Measurements from ENCODE around the gene ATF7IP.

The ATF7IP gene

GRCh38 chr12:14482361-14482760 lies 116.9 kb downstream of the ATF7IP start:
- no peak for TF ChIP-seq RARB (CRISPR knock-in tag; IDR thresholded peaks at IDR 0.05)
- TF ChIP-seq ESRRG (CRISPR knock-in tag; IDR thresholded peaks at IDR 0.05), result no peak
- TF ChIP-seq CSRNP3 (CRISPR knock-in tag; IDR thresholded peaks at IDR 0.05), result no peak
- no peak for TF ChIP-seq GLIS3 (CRISPR knock-in tag; IDR thresholded peaks at IDR 0.05)
- no peak for TF ChIP-seq ZFP3 (CRISPR knock-in tag; IDR thresholded peaks at IDR 0.05)
- TF ChIP-seq TCF4 (CRISPR knock-in tag; IDR thresholded peaks at IDR 0.05; ENCODE audit: borderline replicate concordance), result no peak
- TF ChIP-seq ZNF8 (CRISPR knock-in tag; IDR thresholded peaks at IDR 0.05), result no peak
- no peak for ATAC-seq

GRCh38 chr12:14482886-14483285 lies 117.4 kb downstream of the ATF7IP start:
- no peak for ATAC-seq
- TF ChIP-seq ZFP3 (CRISPR knock-in tag; IDR thresholded peaks at IDR 0.05) (no peak), POU6F1 (CRISPR knock-in tag; IDR thresholded peaks at IDR 0.05; ENCODE audit: borderline replicate concordance, low read depth) (no peak), ZNF565 (CRISPR knock-in tag; conservative IDR thresholded peaks at IDR 0.05; ENCODE audit: low read depth) (no peak), CSDC2 (CRISPR knock-in tag; IDR thresholded peaks at IDR 0.05) (no peak), CREB5 (CRISPR knock-in tag; IDR thresholded peaks at IDR 0.05; ENCODE audit: low read depth) (no peak), GLIS3 (CRISPR knock-in tag; IDR thresholded peaks at IDR 0.05) (no peak), ZNF70 (CRISPR knock-in tag; IDR thresholded peaks at IDR 0.05) (no peak), ZFP30 (CRISPR knock-in tag; IDR thresholded peaks at IDR 0.05) (no peak), BACH2 (CRISPR knock-in tag; IDR thresholded peaks at IDR 0.05; ENCODE audit: borderline replicate concordance) (no peak), PPARA (CRISPR knock-in tag; IDR thresholded peaks at IDR 0.05; ENCODE audit: borderline replicate concordance) (no peak), ESRRG (CRISPR knock-in tag; IDR thresholded peaks at IDR 0.05) (no peak)

GRCh38 chr12:14495326-14495725 lies 129.8 kb downstream of the ATF7IP start:
- TF ChIP-seq ZC3H10 (CRISPR knock-in tag; IDR thresholded peaks at IDR 0.05) (no peak), TCF4 (CRISPR knock-in tag; IDR thresholded peaks at IDR 0.05; ENCODE audit: borderline replicate concordance) (no peak), POU6F1 (CRISPR knock-in tag; IDR thresholded peaks at IDR 0.05; ENCODE audit: borderline replicate concordance, low read depth) (no peak), ZNF8 (CRISPR knock-in tag; IDR thresholded peaks at IDR 0.05) (no peak), ARNTL (CRISPR knock-in tag; IDR thresholded peaks at IDR 0.05; ENCODE audit: borderline replicate concordance, low read depth) (no peak), RARB (CRISPR knock-in tag; IDR thresholded peaks at IDR 0.05) (no peak), TOX (CRISPR knock-in tag; IDR thresholded peaks at IDR 0.05; ENCODE audit: borderline replicate concordance) (no peak), ZFP30 (CRISPR knock-in tag; IDR thresholded peaks at IDR 0.05) (no peak), OSR1 (CRISPR knock-in tag; IDR thresholded peaks at IDR 0.05) (no peak), TSHZ2 (CRISPR knock-in tag; IDR thresholded peaks at IDR 0.05) (no peak), CSRNP3 (CRISPR knock-in tag; IDR thresholded peaks at IDR 0.05) (no peak), GLIS3 (CRISPR knock-in tag; IDR thresholded peaks at IDR 0.05) (no peak), CREB5 (CRISPR knock-in tag; IDR thresholded peaks at IDR 0.05; ENCODE audit: low read depth) (no peak), CSDC2 (CRISPR knock-in tag; IDR thresholded peaks at IDR 0.05) (no peak), PPARA (CRISPR knock-in tag; IDR thresholded peaks at IDR 0.05; ENCODE audit: borderline replicate concordance) (no peak), ISL1 (CRISPR knock-in tag; IDR thresholded peaks at IDR 0.05) (no peak), ZFP3 (CRISPR knock-in tag; IDR thresholded peaks at IDR 0.05) (no peak)
- ATAC-seq, result no peak

Measured in SK-N-SH treated with all-trans-retinoic acid at 6 μM for 48 hours (cell line).